Measurements from ENCODE around the gene IFNK.

GRCh38 chr9:27527702-27528075, 3.6 kb downstream of the IFNK start:
- TF ChIP-seq CTCF (IDR thresholded peaks at IDR 0.05): no peak
- TF ChIP-seq POLR2AphosphoS5 (IDR thresholded peaks at IDR 0.05): no peak

All from gastroesophageal sphincter (tissue), 3 donors.